GM19452 (cell line): Measurements from ENCODE around the gene KRTAP10-12.
"Not testable (repeated sequence)": the region's sequence is repeated elsewhere in the genome, so short reads cannot be mapped to it uniquely, and the experiment has no call there.

ENCODE experiments used
- ATAC-seq: cut with Tn5 transposase; IDR thresholded peaks from one replicate; pipeline ENCODE4 v1.9.1; 2021; ENCODE audit not compliant: unreplicated experiment

Gene KRTAP10-12

DNA sequence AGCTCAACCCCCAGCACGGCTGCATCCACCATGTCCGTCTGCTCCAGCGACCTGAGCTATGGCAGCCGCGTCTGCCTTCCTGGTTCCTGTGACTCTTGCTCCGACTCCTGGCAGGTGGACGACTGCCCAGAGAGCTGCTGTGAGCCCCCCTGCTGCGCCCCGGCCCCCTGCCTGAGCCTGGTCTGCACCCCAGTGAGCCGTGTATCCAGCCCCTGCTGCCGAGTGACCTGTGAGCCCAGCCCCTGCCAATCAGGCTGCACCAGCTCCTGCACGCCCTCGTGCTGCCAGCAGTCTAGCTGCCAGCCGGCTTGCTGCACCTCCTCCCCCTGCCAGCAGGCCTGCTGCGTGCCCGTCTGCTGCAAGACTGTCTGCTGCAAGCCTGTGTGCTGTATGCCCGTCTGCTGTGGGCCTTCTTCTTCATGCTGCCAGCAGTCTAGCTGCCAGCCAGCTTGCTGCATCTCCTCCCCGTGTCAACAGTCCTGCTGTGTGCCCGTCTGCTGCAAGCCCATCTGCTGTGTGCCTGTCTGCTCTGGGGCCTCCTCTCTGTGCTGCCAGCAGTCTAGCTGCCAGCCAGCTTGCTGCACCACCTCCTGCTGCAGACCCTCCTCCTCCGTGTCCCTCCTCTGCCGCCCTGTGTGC lies at the start of gene KRTAP10-12:
Gene KRTAP10-12 (plus strand): TSS at position 1 of the 639 bp plus-strand sequence. CDS start 30 bp downstream, at position 31.
- ATAC-seq: not testable (repeated sequence)

GRCh38 chr21:44647222-44647552 lies 49.8 kb upstream of the KRTAP10-12 start:
- ATAC-seq: no peak

DNA sequence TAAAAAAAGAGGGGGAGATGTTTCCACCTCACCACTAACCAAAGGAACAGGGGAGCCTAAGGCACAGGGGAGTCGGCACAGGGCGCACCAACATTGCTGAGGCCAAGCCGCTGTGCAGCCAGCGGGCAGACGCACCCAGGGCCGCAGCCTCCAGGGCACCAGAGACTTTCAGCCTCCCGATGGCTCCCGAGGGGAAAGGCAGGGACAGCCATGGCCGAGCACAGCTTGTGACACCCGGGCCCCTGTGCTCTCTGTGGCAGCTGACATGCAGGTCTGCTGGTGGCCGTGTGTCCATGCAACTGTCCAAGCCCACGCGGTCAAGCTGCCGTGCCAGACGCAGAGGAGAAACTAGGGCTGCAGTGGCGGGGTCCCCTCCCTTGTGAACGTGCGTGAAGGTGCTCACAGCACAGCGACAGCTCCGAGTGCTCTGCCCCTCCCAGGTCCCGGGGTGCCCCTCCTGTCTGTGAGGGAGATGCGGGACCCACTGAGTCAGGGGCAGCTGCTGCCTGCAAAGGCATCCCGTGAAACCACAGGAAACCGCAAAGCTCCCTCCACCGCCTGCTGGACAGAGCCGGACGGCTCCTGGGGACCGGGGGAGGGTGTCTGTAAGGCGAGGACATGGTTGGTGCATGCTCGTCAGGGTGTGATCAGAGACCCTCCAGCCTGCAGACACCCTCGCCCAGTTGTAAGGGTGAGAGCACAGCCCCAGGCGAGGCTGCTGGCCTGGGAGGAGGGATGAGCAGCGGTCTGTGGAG lies 48.2 kb upstream of the KRTAP10-12 start:
- ATAC-seq: no peak

GRCh38 chr21:44649521-44650100 lies 47.4 kb upstream of the KRTAP10-12 start:
- no peak for ATAC-seq

DNA sequence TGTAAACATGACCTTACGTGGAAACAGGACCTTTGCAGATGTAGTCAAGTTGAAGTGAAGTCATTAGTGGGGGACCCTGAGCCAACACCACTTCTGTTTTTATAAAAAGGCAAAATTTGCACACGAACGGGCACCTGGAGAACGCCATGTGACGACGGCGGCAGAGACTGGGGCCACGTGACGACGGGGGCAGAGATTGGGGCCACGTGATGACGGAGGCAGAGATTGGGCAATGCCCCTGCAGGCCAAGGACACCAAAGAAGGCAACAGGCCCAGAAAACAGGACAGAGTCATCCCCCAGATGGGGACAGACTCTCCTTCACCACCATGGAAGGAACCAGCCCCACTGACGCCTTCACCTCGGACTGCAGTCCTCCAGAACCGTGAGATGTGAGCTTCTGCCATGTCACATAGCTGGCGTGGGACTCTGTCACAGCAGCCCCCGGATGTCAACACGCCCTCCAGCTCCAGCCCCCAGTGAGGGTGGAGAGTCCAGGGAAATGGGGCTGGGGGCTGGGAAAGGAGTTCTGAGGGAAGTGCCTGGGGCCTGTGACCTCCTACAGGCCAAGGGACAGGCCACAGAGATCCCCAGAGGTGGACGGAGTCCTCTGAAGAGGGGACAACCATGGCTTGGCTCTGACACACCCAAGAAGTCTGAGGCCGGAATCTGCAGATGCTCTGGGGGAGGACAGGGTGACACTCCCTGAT lies 46.6 kb upstream of the KRTAP10-12 start:
- ATAC-seq: no peak

DNA sequence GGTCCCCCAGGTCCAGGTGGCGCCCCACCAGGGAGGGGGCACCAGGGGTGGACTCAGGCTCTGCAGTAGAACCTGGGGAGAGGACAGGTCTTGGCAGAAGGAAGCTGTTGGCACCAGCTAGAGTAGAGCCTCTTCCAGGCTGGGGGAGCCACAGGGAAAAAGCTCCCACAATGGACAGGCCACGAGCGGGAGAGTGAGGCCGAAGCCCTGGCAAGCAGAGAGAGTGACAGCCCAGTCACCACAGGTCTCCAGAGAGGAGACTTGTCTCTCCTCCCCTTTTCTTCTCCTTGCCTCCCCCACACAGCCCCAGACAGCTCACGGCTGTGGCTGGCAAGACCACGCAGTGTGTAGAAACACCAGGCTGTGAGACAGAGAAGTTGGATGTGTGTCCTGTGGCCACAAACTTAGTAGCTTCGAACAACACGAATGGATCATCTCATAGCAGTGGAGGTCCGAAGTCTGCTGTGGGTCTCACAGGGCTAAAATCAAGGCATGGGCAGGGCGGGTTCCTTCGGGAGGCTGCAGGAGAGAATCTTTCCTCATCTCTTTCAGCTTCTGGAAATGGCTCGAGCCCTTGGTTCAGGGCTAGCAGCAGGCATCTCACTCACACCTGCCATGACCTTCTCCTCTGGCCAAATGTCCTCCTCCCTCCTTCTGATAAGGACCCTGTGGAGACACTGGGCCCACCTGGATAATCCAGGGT lies 45.8 kb upstream of the KRTAP10-12 start:
- ATAC-seq: no peak

DNA sequence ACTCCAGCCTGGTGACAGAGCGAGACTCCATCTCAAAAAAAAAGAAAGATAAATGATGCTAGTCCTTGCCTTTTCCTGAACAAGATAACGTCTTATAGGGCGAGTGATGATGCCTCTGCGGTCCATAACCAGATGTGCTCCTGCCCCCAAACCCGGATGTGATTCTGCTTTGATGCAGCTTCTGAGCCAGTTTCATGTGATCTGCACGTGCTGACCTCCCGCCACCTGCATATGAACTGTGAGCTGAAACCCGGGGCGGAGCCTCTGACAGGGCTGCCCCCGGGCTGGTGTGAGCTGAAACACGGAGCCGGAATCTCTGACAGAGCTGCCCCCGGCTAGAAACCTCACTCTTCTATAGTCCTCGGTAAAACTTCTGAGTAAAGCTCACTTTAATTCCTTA lies 43.8 kb upstream of the KRTAP10-12 start:
- no peak for ATAC-seq

GRCh38 chr21:44653656-44654575 lies 43.1 kb upstream of the KRTAP10-12 start:
- ATAC-seq: no peak

- ATAC-seq: no peak
Observed at GRCh38 chr21:44654576-44655175, 42.3 kb upstream of the KRTAP10-12 start, which contains the start of gene KRTAP12-4. Gene KRTAP12-4, minus strand, starts transcription at chr21:44654659. Its CDS starts 45 bp downstream, at chr21:44654614.

DNA sequence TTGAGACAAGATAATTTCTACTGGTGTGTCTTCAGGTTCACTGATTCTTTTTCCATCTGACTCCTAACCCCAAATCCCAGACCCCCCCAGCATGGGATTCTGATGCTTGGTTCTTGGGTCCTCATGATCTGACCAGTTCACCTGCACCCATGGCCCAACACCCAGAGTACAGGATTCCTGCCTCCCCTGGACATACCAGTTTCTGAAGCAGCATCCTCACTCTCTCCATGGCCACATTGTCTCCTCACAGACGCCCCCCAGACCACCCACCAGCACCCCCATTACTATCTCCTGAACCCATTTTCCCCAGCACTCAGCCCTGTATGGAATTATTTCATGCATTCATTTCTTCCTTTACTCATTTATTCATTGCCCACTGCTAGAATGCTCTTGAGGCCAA lies 40.1 kb upstream of the KRTAP10-12 start:
- no peak for ATAC-seq

DNA sequence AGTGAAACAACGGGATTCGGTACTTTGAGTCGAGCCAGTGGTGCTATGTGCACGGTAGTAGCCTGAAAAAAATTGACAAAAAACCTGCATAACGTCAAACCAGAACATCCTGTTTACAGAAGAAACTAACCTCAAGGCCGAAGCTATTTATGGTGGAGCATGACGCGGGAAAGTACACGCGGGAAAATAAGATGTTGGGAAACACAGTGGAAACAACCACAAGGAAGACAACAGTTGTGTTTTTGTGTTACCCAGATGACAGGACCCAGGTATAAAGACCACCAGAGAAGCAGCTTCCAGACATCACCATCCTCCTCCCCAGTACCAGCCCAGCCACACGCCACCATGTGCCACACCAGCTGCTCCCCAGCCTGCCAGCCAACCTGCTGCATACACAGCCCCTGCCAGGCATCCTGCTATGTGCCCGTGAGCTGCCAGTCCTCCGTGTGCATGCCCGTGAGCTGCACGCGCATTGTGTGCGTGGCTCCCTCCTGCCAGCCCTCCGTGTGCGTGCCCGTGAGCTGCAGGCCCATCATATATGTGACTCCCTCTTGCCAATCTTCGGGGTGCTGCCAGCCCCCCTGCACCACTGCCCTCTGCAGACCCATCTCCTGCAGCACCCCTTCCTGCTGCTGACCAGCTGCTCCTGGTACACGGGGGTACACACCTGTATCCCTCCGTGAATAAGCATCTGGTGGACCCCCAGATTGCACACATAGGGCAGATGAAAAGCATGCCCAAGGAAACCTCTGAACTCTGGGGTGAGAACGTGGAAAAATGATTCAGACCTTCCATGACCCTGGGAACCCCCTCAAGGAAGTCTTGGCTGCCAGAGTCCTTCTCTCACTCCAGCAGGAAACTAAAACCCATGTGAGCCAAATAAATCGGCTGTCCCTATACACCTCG lies 39.1 kb upstream of the KRTAP10-12 start, which contains the start of gene KRTAP12-3:
Gene KRTAP12-3 (plus strand): TSS at position 298 of the 906 bp plus-strand sequence. CDS start 48 bp downstream, at position 346.
- no peak for ATAC-seq

GRCh38 chr21:44658541-44658910 lies 38.4 kb upstream of the KRTAP10-12 start:
- ATAC-seq: no peak

DNA sequence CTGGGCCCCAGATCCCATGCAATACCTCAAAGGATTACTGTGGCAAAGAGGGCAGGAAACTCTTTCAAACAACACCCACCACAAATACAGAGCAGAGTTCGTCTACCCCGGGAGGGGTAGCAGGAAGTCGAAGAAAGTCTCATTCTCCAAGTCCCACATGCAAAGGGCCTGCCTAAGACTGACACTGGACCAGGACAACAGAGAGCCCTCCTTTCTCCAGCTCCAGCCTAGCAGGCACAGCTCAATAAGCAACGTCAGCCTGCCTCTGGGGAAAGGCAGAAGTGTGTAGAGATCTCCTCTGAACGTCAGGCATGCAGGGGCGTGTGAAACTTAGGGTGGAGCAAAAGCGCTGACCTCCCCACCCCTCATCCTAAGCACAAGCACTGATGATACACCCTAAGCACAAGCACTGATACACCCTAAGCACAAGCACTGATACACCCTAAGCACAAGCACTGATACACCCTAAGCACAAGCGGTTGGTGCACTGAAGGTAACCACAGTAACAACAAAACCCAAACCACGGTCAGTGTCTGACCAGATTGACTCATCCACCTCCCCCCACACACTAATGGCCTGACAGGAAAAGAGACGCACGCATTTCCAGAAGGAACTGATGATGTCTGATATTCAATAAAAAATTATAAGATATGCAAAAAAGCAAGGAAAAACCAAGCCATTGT lies 37.9 kb upstream of the KRTAP10-12 start:
- no peak for ATAC-seq

DNA sequence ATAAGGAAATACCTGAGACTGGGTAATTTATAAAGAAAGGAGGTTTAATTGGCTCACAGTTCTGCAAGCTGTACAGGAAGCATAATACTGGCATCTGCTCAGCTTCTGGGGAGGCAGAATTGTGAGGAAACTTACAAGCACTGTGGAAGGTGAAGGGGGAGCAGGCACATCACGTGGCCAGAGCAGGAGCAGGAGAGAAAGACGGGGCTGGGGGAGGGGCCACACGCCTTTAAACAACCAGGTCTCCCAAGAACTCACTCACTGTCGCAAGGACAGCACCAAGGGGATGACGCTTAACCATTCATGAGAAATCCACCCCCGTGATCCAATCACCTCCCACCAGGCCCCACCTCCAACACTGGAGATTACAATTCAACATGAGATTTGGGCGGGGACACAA lies 35.4 kb upstream of the KRTAP10-12 start:
- not testable (repeated sequence) for ATAC-seq

DNA sequence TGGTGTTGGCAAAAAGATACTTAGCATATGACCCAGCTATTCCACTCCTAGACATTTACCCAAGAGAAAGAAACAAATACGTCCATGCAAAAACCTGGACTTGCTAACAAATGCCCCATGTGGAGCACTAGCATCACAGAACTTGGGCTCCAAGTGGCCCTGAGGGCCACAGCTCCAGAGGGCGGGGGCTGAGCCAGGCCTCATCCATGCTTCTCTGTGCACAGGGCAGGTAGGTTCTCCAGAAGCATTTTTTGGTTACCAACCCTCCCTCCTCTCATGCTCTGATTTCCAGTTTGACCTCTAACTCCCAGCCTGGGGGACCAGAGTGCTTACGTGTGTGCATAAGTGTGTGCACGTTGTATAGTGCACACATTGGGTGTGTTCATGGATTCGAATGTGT lies 32.3 kb upstream of the KRTAP10-12 start:
- no peak for ATAC-seq

DNA sequence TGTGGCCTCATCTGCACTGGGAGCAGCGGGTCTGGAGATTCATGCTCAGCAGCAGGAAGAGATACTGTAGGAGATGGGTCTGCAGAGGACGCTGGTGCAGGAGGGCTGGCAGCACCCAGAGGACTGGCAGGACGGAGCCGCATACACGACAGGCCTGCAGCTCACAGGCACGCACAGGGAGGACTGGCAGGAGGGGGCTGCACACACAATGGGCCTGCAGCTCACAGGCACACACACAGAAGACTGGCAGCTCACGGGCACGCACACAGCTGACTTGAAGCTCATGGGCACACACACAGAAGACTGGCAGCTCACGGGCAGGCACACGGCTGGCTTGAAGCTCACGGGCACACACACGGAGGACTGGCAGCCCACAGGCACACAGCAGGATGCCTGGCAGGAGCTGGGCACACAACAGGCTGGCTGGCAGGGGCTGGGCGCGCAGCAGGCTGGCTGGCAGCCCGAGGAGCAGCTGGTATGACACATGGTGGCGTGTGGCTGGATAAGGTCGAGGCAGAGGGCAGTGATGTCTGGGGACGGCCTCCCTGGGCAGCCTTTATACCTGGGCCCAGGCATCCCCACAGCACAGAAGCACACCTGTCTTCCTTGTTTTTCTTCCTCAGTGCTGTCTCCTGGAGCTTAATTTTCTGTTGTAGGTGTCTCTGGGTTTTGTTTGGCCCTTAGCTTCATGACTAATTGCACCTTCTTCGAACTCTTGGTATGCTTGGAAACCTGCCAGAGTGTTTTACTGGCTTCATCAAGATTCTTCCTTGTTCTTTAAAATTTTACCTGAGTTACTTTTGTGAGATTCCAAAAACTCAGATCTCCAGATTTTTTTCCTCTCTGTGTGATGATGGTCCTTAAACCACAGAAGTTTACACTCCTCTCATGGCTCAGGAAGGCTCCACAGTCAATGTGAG lies 30.3 kb upstream of the KRTAP10-12 start, which contains the start of gene KRTAP12-2:
Gene KRTAP12-2 (minus strand): TSS at position 527 of the 920 bp plus-strand sequence. CDS start 41 bp downstream, at position 486.
- ATAC-seq: no peak

DNA sequence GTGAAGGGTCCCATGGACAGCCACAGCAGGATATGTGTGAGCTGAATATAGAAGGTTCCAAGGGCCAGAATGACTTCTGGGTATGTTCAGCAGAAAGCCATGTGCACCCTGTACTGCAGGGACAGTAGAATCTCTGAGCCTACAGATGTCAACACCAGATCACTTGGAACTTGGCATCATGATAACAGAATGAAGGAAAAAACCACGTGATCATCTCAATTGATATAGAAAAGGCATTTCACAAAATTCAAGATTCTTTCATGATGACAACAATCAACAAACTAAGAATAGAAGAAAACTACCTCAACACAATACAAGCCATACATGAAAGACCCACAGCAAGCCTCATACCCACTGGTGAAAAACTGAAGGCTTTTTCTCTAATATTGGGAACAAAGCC lies 29.4 kb upstream of the KRTAP10-12 start:
- ATAC-seq: no peak
